ENCODE results near the gene OSBPL7.

DNA sequence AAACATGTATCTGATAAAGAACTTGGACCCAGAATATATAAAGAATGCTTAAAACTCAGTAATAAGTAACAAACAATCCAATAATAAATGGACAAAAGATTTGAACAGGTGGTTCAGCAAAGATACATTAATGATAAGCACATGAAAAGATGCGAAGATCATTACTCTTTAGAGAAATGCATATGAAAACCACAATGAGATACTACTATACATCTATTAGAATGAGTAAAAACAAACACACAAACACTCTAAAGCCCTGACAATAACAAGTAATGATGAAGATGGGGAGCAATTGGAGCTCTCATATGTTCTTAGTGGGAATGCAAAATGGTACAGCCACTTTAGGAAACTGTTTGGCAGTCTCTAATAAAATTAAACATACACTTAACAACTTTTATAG, 29.1 kb downstream of the OSBPL7 start:
- TF ChIP-seq POLR2AphosphoS5 (IDR thresholded peaks at IDR 0.05; ENCODE audit: low read depth, low read length) (no peak), POLR2A (IDR thresholded peaks at IDR 0.05; ENCODE audit: low read depth, low read length) (no peak), TAF1 (IDR thresholded peaks at IDR 0.05; ENCODE audit: borderline replicate concordance, low read depth, low read length) (no peak)
